Hair follicle dermal papilla cell (primary cell): ENCODE data around the gene ACAD11. TPM values are rescaled to one million over a fixed set of nuclear protein-coding genes. Genes with fewer than 3 reads are reported as not detected.

Experiments used
- total RNA-seq: library from RNA; depleted of rRNA; stranded (reverse); fragments of >200 nt; gene quantifications from 2 replicates; pipeline ENCODE4 v1.2.3, GENCODE V29; 2012

The ACAD11 gene, protein sequence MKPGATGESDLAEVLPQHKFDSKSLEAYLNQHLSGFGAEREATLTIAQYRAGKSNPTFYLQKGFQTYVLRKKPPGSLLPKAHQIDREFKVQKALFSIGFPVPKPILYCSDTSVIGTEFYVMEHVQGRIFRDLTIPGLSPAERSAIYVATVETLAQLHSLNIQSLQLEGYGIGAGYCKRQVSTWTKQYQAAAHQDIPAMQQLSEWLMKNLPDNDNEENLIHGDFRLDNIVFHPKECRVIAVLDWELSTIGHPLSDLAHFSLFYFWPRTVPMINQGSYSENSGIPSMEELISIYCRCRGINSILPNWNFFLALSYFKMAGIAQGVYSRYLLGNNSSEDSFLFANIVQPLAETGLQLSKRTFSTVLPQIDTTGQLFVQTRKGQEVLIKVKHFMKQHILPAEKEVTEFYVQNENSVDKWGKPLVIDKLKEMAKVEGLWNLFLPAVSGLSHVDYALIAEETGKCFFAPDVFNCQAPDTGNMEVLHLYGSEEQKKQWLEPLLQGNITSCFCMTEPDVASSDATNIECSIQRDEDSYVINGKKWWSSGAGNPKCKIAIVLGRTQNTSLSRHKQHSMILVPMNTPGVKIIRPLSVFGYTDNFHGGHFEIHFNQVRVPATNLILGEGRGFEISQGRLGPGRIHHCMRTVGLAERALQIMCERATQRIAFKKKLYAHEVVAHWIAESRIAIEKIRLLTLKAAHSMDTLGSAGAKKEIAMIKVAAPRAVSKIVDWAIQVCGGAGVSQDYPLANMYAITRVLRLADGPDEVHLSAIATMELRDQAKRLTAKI
- total RNA-seq = 140 and 228 TPM in 2 replicates

DNA sequence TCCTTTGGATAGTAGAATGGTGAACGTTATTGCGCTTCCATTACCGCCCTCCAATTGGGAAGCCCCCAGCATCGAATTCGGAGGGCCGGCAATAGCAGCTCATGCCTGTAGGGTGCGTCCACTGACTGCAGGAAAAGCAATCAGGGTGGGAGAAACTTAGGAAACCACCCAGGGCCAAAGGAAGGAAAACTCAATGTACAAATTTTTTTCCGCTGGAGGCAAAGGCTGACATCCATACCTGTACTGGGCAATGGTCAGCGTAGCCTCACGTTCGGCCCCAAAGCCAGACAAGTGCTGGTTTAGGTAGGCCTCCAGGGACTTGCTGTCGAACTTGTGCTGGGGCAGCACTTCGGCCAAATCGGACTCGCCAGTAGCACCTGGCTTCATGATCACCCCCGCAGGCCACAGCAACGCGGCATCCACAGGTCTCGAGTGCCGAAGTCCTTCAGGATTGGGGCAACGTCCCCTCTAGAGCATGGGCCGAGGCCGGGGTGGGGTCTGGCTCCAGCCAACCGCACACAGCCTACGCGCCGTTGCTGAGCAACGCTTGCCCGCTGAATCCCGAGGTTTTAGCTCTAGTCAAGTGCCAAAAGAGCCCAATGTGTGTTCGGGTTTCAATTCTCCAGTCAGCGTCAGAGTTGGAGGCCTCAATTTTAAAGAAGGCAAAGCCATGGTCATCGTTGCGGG, at the start of gene ACAD11:
Gene ACAD11 (minus strand): TSS at position 445 of the 687 bp plus-strand sequence. CDS start 58 bp downstream, at position 387.

DNA sequence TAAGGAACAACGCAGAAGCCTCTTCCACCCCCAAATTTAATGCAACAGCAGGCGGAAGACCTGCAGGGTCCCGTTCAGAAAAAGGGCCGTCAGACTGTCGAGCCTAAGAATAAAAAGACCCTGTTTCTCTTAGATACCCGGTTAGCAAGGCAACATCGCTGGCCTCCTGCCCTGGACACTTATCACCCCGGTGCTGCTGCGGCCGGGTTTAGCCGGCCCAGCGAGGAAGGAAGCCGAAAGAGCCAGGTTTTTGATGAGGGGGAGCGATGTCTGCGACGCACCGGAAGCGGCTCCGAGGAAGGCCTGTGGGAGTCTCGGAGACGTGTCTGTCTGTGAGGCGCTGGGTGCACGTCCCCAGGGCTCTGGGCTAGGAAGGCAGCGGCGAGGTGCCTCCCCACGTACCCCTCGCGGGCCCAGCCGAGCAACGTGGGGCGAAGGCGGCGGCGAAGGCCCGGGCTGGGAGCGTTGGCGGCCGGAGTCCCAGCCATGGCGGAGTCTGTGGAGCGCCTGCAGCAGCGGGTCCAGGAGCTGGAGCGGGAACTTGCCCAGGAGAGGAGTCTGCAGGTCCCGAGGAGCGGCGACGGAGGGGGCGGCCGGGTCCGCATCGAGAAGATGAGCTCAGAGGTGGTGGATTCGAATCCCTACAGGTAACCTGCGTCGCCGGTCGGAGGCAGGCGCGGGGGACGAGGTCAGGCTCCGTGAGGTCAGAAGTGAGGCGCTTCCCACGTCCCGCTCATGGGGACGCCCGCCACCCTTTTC, 622 bp upstream of the ACAD11 start, which contains the start of gene UBA5:
Gene UBA5 (plus strand): TSS at position 278 of the 759 bp plus-strand sequence. CDS start 209 bp downstream, at position 487.

DNA sequence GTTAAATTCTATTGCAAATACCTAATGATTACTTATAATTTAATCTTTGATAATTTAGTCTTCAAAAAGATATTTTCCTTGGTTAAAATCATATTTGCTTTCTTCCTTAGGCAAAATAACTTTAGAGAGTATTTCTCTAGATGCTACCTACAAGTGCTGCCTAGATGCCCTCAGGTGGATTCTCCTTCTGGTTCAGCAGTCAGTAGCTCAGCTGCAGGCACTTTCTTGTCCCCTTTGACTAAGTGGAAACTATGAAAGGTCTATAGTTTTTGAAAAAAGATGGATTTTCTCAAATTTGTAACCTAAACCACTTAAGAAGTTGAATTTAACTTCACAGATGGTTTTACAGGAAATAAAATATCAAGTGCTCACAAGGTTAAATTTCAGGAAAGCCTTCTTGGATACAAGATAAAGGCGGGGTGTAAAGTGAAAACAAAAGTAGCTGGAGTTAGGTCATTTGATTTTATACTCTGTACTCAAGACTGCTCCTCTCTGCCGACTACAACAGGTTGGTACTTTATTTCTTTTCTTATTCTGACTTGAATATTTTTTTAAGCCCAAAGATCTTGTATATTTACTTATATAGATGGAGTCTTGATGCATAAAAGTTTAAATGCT, 62.7 kb downstream of the ACAD11 start, which contains the start of gene ACKR4:
Gene ACKR4 (plus strand): TSS at position 455 of the 618 bp plus-strand sequence. CDS start 3,128 bp downstream, outside the sequence.

Other genes with a start within 250 kb of the ACAD11 start
- 98.7 and 126 TPM in 2 replicates for gene DNAJC13, start 242.3 kb downstream of the ACAD11 start, total RNA-seq
- gene ACKR4, start 62.5 kb downstream of the ACAD11 start, total RNA-seq = 86.3 and 170 TPM in 2 replicates
- gene UBA5, start 520 bp upstream of the ACAD11 start, total RNA-seq = 88.0 and 138 TPM in 2 replicates
- 36.2 and 46.1 TPM in 2 replicates for gene NPHP3, start 62.6 kb upstream of the ACAD11 start, total RNA-seq